Caco-2 (cell line): Measurements from ENCODE around the gene SAA1. TPM values are rescaled to one million over a fixed set of nuclear protein-coding genes. Genes with fewer than 3 reads are reported as not detected.

ENCODE experiments used
- BruUV-seq: library from RNA; stranded (reverse); fragments of 400-500 nt; replicated peaks from 2 replicates; lab custom pipeline; 2021; lab: Mats Ljungman, UMichigan
- CTCF ChIA-PET: fragments of 300-600 bp; sonication (Branson Sonifier 250); formaldehyde crosslinking; loops from one replicate; lab custom pipeline; 2022; ENCODE audit warnings: antibody characterized with exemption; lab: Charles Lee
- POLR2A ChIA-PET: fragments of 300-600 bp; sonication (Branson Sonifier 250); formaldehyde crosslinking; loops from one replicate; lab custom pipeline; 2022; ENCODE audit warnings: antibody characterized with exemption; lab: Charles Lee
- DNase-seq, 2 experiments: peaks; one replicate each; pipeline versions ENCODE4 v3.0.0 to v3.0.0-alpha.2; 2020 to 2022
- H3K27me3 ChIP-seq: replicated peaks from 2 replicates; pipeline ENCODE4 v1.6.0; 2011; ENCODE audit warnings: low read length; ENCODE audit not compliant: control insufficient read depth, insufficient read depth
- H3K36me3 ChIP-seq: 2 replicates; pipeline ENCODE4 v1.5.1; 2011; ENCODE audit warnings: low read length; ENCODE audit not compliant: control insufficient read depth, insufficient read depth
- H3K4me1 ChIP-seq: fragments of 250-450 bp; sonication (Bioruptor Pico); 2 replicates; pipeline ENCODE4 v1.5.1; 2020; ENCODE audit warnings: mild to moderate bottlenecking
- H3K4me3 ChIP-seq: 2 replicates; pipeline ENCODE4 v1.5.1; 2011; ENCODE audit warnings: low read depth, mild to moderate bottlenecking, control low read depth, low read length
- H3K9me3 ChIP-seq: fragments of 250-450 bp; sonication (Bioruptor Pico); 2 replicates; pipeline ENCODE4 v1.5.1; 2020; ENCODE audit warnings: mild to moderate bottlenecking, moderate library complexity
- H3K27ac Mint-ChIP-seq: one replicate; pipeline ENCODE4 v1.8.0; 2022; ENCODE audit warnings: mixed read lengths; ENCODE audit not compliant: unreplicated experiment
- H3K27me3 Mint-ChIP-seq: one replicate; pipeline ENCODE4 v1.8.0; 2022; ENCODE audit warnings: mixed read lengths; ENCODE audit not compliant: insufficient read depth, unreplicated experiment
- H3K36me3 Mint-ChIP-seq: one replicate; pipeline ENCODE4 v1.8.0; 2022; ENCODE audit warnings: mild to moderate bottlenecking, mixed read lengths; ENCODE audit not compliant: insufficient read depth, unreplicated experiment
- H3K4me1 Mint-ChIP-seq: one replicate; pipeline ENCODE4 v1.8.0; 2022; ENCODE audit warnings: low read depth, mixed read lengths; ENCODE audit not compliant: unreplicated experiment
- H3K4me3 Mint-ChIP-seq: one replicate; pipeline ENCODE4 v1.8.0; 2022; ENCODE audit warnings: mild to moderate bottlenecking, moderate library complexity, mixed read lengths; ENCODE audit not compliant: unreplicated experiment
- H3K9me3 Mint-ChIP-seq: one replicate; pipeline ENCODE4 v1.8.0; 2022; ENCODE audit warnings: mixed read lengths; ENCODE audit not compliant: unreplicated experiment
- CTCF ChIP-seq, 2 experiments: fragments of 200-600 bp in 1 of 2; IDR thresholded peaks; 1 replicate in 1 of 2; 2 replicates in 1 of 2; pipeline versions ENCODE4 v1.5.1 to v1.8.0; 2011 to 2022; ENCODE audit warnings: antibody characterized with exemption in 1 of 2, control low read depth in 1 of 2, inconsistent platforms in 1 of 2, low read depth in 1 of 2, low read length in 1 of 2, mild to moderate bottlenecking in 1 of 2, moderate library complexity in 1 of 2; ENCODE audit not compliant: insufficient read depth in 1 of 2, severe bottlenecking in 1 of 2, unreplicated experiment in 1 of 2
- intact Hi-C: fragments of 100-400 bp; cut with micrococcal nuclease; formaldehyde crosslinking; loops from one replicate; pipeline ENCODE4 v1.10.0; 2022; ENCODE audit not compliant: unreplicated experiment
- total RNA-seq: library from RNA; stranded (reverse); gene quantifications from 2 replicates; pipeline ENCODE4 v1.2.3, GENCODE V29; 2022

The SAA1 gene
- total RNA-seq, 1 experiment from 2014 or later, result not detected

GRCh38 chr11:18288911-18289310, 22.8 kb downstream of the SAA1 start:
- CTCF ChIA-PET, result no interaction called here
- peaks cover 1% of the 10 kb centered on the region; the same call in 1 of the 2 replicates for H3K36me3 ChIP-seq
- no peaks in the 10 kb centered on the region for H3K4me1 Mint-ChIP-seq

GRCh38 chr11:18294862-18295261, 28.8 kb downstream of the SAA1 start:
- intact Hi-C loops, result no loop called here
- BruUV-seq, result no TSS peak
- peaks cover 59% of the 10 kb centered on the region for H3K36me3 Mint-ChIP-seq
- Histone ChIP-seq H3K4me1 (no peaks in the 10 kb centered on the region), H3K36me3 (peaks cover 1% of the 10 kb centered on the region; the same call in 1 of the 2 replicates), H3K4me3 (no peak overlapping the region), H3K27me3 (no peaks in the 10 kb centered on the region), H3K9me3 (no peaks in the 10 kb centered on the region)
- H3K4me3 Mint-ChIP-seq, result no peak overlapping the region
- H3K9me3 Mint-ChIP-seq, result no peaks in the 10 kb centered on the region
- H3K27ac Mint-ChIP-seq, result no peak overlapping the region
- TF ChIP-seq CTCF (IDR thresholded peaks at IDR 0.05; ENCODE audit: insufficient read depth in 1 of 2, low read depth in 1 of 2, low read length in 1 of 2, severe bottlenecking in 1 of 2, unreplicated experiment in 1 of 2), result no peak
- POLR2A ChIA-PET, result no interaction called here
- H3K4me1 Mint-ChIP-seq, result no peaks in the 10 kb centered on the region
- no peak for DNase-seq
- CTCF ChIA-PET, result no interaction called here
- no peaks in the 10 kb centered on the region for H3K27me3 Mint-ChIP-seq

More at GRCh38 chr11:18288911-18289310, 22.8 kb downstream of the SAA1 start:
- Mint-ChIP-seq H3K9me3 (no peaks in the 10 kb centered on the region), H3K27ac (no peak overlapping the region), H3K27me3 (no peaks in the 10 kb centered on the region), H3K36me3 (peaks cover 50% of the 10 kb centered on the region), H3K4me3 (no peak overlapping the region)
- no peaks in the 10 kb centered on the region for H3K27me3 ChIP-seq
- intact Hi-C loops, result no loop called here
- no peak for DNase-seq
- TF ChIP-seq CTCF (IDR thresholded peaks at IDR 0.05; ENCODE audit: insufficient read depth in 1 of 2, low read depth in 1 of 2, low read length in 1 of 2, severe bottlenecking in 1 of 2, unreplicated experiment in 1 of 2), result no peak
- H3K4me1 ChIP-seq, result no peaks in the 10 kb centered on the region
- no peaks in the 10 kb centered on the region for H3K9me3 ChIP-seq
- POLR2A ChIA-PET, result no interaction called here
- no peak overlapping the region for H3K4me3 ChIP-seq
- BruUV-seq, result no TSS peak

- intact Hi-C loops, result no loop called here
- H3K27me3 ChIP-seq, result no peaks in the 10 kb centered on the region
- H3K9me3 ChIP-seq, result no peaks in the 10 kb centered on the region
- no TSS peak for BruUV-seq
- Mint-ChIP-seq H3K36me3 (peaks cover 59% of the 10 kb centered on the region), H3K27ac (no peak overlapping the region), H3K4me3 (no peak overlapping the region), H3K9me3 (no peaks in the 10 kb centered on the region), H3K4me1 (no peaks in the 10 kb centered on the region), H3K27me3 (no peaks in the 10 kb centered on the region)
- ChIA-PET POLR2A (no interaction called here), CTCF (no interaction called here)
- no peak for DNase-seq
- H3K4me3 ChIP-seq, result no peak overlapping the region
- peaks cover 1% of the 10 kb centered on the region; the same call in 1 of the 2 replicates for H3K36me3 ChIP-seq
- H3K4me1 ChIP-seq, result no peaks in the 10 kb centered on the region
- TF ChIP-seq CTCF (IDR thresholded peaks at IDR 0.05; ENCODE audit: insufficient read depth in 1 of 2, low read depth in 1 of 2, low read length in 1 of 2, severe bottlenecking in 1 of 2, unreplicated experiment in 1 of 2), result no peak
Measured at GRCh38 chr11:18295316-18295715, 29.3 kb downstream of the SAA1 start.
